ENCODE measurements around the gene HOXD11.

Gene HOXD11

GRCh38 chr2:176123411-176124109, 16.5 kb downstream of the HOXD11 start:
- Histone ChIP-seq H3K27ac (ENCODE audit: low read length) (no peak overlapping the region), H2AFZ (ENCODE audit: low read depth, low read length) (no peak overlapping the region), H3K79me2 (ENCODE audit: low read length) (no peaks in the 10 kb centered on the region), H3K9ac (ENCODE audit: low read length) (no peak overlapping the region), H4K20me1 (ENCODE audit: insufficient read depth, low read length) (no peaks in the 10 kb centered on the region), H3K9me3 (ENCODE audit: insufficient read depth, low read length) (no peaks in the 10 kb centered on the region), H3K27me3 (ENCODE audit: low read depth, low read length) (no peaks in the 10 kb centered on the region), H3K4me3 (ENCODE audit: low read length) (no peak overlapping the region), H3K4me1 (ENCODE audit: low read length) (no peaks in the 10 kb centered on the region), H3K36me3 (replicated peaks; ENCODE audit: low read depth, low read length) (no peaks in the 10 kb centered on the region), H3K4me2 (ENCODE audit: low read length) (no peak overlapping the region)
- TF ChIP-seq EZH2phosphoT487 (IDR thresholded peaks at IDR 0.05; ENCODE audit: low read depth) (no peak), CTCF (IDR thresholded peaks at IDR 0.05; ENCODE audit: low read depth, low read length) (no peak)

- Histone ChIP-seq H3K27ac (ENCODE audit: low read length) (no peak overlapping the region), H3K9ac (ENCODE audit: low read length) (no peak overlapping the region), H3K4me2 (ENCODE audit: low read length) (no peak overlapping the region), H3K36me3 (replicated peaks; ENCODE audit: low read depth, low read length) (no peaks in the 10 kb centered on the region), H3K79me2 (ENCODE audit: low read length) (no peaks in the 10 kb centered on the region), H3K4me3 (ENCODE audit: low read length) (no peak overlapping the region), H3K4me1 (ENCODE audit: low read length) (no peaks in the 10 kb centered on the region), H4K20me1 (ENCODE audit: insufficient read depth, low read length) (no peaks in the 10 kb centered on the region), H2AFZ (ENCODE audit: low read depth, low read length) (no peak overlapping the region), H3K27me3 (ENCODE audit: low read depth, low read length) (no peaks in the 10 kb centered on the region), H3K9me3 (ENCODE audit: insufficient read depth, low read length) (no peaks in the 10 kb centered on the region)
- no peak for TF ChIP-seq CTCF (IDR thresholded peaks at IDR 0.05; ENCODE audit: low read depth, low read length)
- no peak for TF ChIP-seq EZH2phosphoT487 (IDR thresholded peaks at IDR 0.05; ENCODE audit: low read depth)
Measured at GRCh38 chr2:176124110-176124946, 17.2 kb downstream of the HOXD11 start.

- H3K36me3 ChIP-seq (replicated peaks; ENCODE audit: low read depth, low read length), result no peaks in the 10 kb centered on the region
- H3K27me3 ChIP-seq (ENCODE audit: low read depth, low read length), result no peaks in the 10 kb centered on the region
- TF ChIP-seq CTCF (IDR thresholded peaks at IDR 0.05; ENCODE audit: low read depth, low read length), result no peak
- TF ChIP-seq EZH2phosphoT487 (IDR thresholded peaks at IDR 0.05; ENCODE audit: low read depth), result no peak
- H3K9ac ChIP-seq (ENCODE audit: low read length), result no peak overlapping the region
- H3K79me2 ChIP-seq (ENCODE audit: low read length), result no peaks in the 10 kb centered on the region
- H3K9me3 ChIP-seq (ENCODE audit: insufficient read depth, low read length), result no peaks in the 10 kb centered on the region
- no peak overlapping the region for H3K4me2 ChIP-seq (ENCODE audit: low read length)
- H4K20me1 ChIP-seq (ENCODE audit: insufficient read depth, low read length), result no peaks in the 10 kb centered on the region
- no peak overlapping the region for H3K4me3 ChIP-seq (ENCODE audit: low read length)
- H3K4me1 ChIP-seq (ENCODE audit: low read length), result no peaks in the 10 kb centered on the region
- no peak overlapping the region for H3K27ac ChIP-seq (ENCODE audit: low read length)
- no peak overlapping the region for H2AFZ ChIP-seq (ENCODE audit: low read depth, low read length)
Measured at GRCh38 chr2:176124947-176125771, 18.1 kb downstream of the HOXD11 start.

GRCh38 chr2:176125772-176126054, 18.6 kb downstream of the HOXD11 start:
- Histone ChIP-seq H3K4me1 (ENCODE audit: low read length) (no peaks in the 10 kb centered on the region), H3K9me3 (ENCODE audit: insufficient read depth, low read length) (no peaks in the 10 kb centered on the region), H3K9ac (ENCODE audit: low read length) (no peak overlapping the region), H3K36me3 (replicated peaks; ENCODE audit: low read depth, low read length) (no peaks in the 10 kb centered on the region), H3K4me3 (ENCODE audit: low read length) (no peak overlapping the region), H3K4me2 (ENCODE audit: low read length) (no peak overlapping the region), H3K27me3 (ENCODE audit: low read depth, low read length) (no peaks in the 10 kb centered on the region), H4K20me1 (ENCODE audit: insufficient read depth, low read length) (no peaks in the 10 kb centered on the region), H3K27ac (ENCODE audit: low read length) (no peak overlapping the region), H3K79me2 (ENCODE audit: low read length) (no peaks in the 10 kb centered on the region), H2AFZ (ENCODE audit: low read depth, low read length) (no peak overlapping the region)
- no peak for TF ChIP-seq EZH2phosphoT487 (IDR thresholded peaks at IDR 0.05; ENCODE audit: low read depth)
- no peak for TF ChIP-seq CTCF (IDR thresholded peaks at IDR 0.05; ENCODE audit: low read depth, low read length)
